GM13977 (cell line): ENCODE data around the gene MLPH.

ENCODE experiments used
- DNase-seq: peaks from one replicate; pipeline ENCODE4 v3.0.0; 2012; ENCODE audit warnings: low spot score
- in situ Hi-C: fragments of 300-500 bp; cut with MboI; formaldehyde crosslinking; loops from one replicate; pipeline ENCODE4 v1.12.0; 2022; ENCODE audit warnings: low sequenced_read_pairs, low pct_unique_long_range_greater_than_20kb, mixed read lengths, inconsistent platforms; ENCODE audit not compliant: unreplicated experiment
- TF ChIP-seq, protein P1 (sequence below): IDR thresholded peaks from 2 replicates; pipeline ENCODE4 v1.5.1; 2012; ENCODE audit warnings: mild to moderate bottlenecking, control low read depth; ENCODE audit not compliant: insufficient read depth; ENCODE audit errors: extremely low read depth, missing control alignments

MLPH gene, protein sequence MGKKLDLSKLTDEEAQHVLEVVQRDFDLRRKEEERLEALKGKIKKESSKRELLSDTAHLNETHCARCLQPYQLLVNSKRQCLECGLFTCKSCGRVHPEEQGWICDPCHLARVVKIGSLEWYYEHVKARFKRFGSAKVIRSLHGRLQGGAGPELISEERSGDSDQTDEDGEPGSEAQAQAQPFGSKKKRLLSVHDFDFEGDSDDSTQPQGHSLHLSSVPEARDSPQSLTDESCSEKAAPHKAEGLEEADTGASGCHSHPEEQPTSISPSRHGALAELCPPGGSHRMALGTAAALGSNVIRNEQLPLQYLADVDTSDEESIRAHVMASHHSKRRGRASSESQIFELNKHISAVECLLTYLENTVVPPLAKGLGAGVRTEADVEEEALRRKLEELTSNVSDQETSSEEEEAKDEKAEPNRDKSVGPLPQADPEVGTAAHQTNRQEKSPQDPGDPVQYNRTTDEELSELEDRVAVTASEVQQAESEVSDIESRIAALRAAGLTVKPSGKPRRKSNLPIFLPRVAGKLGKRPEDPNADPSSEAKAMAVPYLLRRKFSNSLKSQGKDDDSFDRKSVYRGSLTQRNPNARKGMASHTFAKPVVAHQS

DNA sequence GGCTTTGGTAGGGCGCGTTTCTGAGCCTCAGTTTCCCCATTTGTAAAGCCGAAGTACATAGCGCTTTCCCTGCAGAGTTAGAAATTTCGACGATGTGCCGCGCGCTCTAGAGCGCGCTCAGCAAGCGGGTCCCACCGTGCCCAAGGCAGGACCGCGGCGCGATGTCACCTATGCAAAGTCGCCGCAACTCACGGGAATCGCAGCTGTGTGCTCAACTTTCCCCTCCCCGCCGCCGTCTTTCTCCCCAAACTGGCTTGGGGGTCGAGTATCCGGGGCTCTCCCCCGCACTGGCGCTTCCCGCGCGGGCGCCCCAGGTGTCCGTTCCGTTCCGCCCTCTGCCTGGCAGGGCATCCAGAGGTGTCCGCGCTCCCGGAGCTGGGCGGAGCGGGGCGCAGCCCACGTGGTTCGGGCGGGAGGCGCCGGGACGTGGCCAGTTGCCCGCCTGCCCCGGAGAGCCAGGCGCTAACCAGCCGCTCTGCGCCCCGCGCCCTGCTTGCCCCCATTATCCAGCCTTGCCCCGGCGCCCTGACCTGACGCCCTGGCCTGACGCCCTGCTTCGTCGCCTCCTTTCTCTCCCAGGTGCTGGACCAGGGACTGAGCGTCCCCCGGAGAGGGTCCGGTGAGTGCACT, at the start of gene MLPH:
Gene MLPH (plus strand): TSS at position 433 of the 630 bp plus-strand sequence. CDS start 6,176 bp downstream, outside the sequence.
- no peak for DNase-seq
- TF ChIP-seq, protein P1, sequence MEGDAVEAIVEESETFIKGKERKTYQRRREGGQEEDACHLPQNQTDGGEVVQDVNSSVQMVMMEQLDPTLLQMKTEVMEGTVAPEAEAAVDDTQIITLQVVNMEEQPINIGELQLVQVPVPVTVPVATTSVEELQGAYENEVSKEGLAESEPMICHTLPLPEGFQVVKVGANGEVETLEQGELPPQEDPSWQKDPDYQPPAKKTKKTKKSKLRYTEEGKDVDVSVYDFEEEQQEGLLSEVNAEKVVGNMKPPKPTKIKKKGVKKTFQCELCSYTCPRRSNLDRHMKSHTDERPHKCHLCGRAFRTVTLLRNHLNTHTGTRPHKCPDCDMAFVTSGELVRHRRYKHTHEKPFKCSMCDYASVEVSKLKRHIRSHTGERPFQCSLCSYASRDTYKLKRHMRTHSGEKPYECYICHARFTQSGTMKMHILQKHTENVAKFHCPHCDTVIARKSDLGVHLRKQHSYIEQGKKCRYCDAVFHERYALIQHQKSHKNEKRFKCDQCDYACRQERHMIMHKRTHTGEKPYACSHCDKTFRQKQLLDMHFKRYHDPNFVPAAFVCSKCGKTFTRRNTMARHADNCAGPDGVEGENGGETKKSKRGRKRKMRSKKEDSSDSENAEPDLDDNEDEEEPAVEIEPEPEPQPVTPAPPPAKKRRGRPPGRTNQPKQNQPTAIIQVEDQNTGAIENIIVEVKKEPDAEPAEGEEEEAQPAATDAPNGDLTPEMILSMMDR = no peak
- in situ Hi-C loops = no loop called here

DNA sequence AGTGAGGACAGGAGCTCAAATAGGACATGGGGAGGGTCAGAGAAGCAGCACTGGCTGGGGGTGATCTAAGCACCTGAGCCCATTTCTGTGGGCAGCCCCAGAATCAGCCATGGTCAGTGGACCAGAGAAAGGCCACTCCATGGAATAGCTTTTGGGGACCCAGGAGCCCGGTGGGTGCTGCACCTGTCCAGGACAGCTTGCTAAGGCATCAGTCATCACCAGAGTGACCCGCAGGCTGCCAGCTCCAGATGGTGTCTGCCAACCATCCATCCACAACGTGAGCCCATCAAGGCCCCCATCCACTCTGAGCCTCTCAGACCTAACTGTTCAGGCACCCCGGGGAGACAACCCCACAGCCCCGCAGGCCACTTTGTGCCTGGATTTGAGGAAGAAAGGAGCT, 49.5 kb upstream of the MLPH start:
- TF ChIP-seq, protein P1 = no peak
- in situ Hi-C loops = no loop called here
- no peak for DNase-seq

DNA sequence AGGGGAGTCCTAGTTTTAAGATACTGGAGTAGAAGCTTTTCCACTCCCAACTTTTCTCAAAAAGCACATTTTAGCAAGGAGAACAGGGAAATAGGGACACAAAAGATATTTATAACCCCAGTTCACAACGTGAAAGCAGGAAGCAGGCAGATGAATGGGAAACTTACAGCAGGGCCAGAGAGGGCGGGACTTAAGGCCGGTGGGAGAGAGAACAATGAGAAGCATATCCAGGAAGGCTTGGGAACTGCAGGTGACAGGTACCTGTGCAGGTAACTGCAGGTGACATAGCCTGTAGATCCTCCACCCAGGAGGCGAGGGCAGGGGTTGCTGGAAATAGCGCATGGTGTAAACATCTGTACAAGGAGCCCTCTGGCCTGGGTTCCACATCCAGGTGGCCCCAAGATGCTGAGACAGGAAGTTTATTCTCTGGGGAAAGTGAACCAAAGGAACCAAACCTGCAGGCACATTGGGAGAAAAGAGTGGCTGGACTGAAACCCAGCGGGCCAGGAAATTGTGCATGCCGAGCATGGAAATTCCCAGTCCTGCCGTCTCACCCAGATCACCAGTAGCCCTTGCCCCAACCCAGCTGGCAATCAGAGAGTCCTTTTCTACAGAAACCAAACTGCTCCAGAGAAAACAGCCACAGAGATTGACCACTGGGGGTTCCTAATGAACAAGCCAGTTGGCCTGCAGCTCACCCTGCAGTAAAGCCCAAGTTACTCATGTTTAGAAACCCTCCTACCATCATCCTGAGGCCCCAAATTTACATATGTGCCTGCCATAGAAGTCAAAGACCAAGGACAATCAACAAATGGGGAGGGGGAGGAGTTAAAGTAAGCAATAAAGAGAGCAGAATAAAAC, 48.7 kb upstream of the MLPH start:
- DNase-seq = no peak
- in situ Hi-C loops = no loop called here
- TF ChIP-seq, protein P1 = no peak

DNA sequence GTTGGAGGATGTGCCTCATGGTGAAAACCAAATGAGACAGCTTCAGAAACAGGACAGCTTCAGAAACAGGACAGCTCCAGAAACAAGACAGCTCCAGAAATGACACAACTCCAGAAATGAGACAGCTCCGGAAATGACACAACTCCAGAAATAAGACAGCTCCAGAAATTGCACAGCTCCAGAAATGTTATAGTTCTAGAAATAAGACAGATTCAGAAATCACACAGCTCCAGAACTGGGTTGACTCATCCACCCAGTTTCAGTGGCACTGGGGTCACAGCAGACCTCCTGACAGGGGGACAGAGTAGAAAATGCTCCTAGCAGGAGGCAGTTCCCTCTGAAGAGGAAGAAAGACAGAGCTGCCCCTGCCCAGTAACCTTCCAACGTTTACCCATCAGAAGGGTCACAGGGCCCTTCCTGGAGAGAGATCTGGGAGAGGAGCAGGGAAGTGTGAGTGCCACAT, 46.2 kb upstream of the MLPH start:
- peak; percentile 54 for DNase-seq
- TF ChIP-seq, protein P1 = no peak
- in situ Hi-C loops = no loop called here

DNA sequence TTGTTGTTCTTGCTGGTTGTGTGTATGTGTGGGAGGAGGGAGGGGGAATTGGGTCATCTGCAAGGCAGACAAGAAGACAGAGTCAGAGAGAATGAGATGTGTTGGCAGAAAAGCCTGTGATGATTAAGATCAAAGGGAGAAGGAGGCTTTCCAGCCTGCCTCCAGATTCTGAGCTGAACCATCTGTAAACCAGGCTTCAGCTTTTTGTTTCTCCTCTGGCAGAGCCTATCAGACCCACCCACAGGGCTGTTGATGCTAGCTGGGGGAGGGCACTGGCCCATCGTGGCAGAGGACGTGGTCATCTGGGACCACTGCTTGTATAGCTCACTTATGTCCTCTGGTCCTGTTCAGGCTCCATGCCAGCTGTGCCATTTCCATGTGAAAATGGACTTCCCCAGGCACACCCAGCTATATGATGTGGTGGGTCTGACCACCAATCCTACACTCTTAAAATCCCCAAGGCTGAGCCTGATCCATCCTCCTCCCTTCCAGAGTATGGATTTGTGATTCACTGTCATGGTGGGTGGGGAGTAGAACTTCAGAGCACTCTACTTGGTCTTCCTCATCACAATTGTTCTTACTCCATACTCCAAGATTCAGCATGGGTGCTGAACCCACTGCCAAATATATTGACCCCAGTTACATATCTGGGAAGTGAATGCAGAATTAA, 45.3 kb upstream of the MLPH start:
- in situ Hi-C loops = no loop called here
- no peak for DNase-seq
- TF ChIP-seq, protein P1 = no peak
